ENCODE data around the gene RBMS3.
"Not testable (repeated sequence)": the region's sequence is repeated elsewhere in the genome, so short reads cannot be mapped to it uniquely, and the experiment has no call there.

The RBMS3 gene

GRCh38 chr3:29618395-29619282, 337.8 kb downstream of the RBMS3 start:
- no peak for DNase-seq (ENCODE audit: low read depth in 2 of 2)

GRCh38 chr3:29619676-29620075, 338.8 kb downstream of the RBMS3 start:
- DNase-seq (ENCODE audit: low read depth in 2 of 2), result no peak

- DNase-seq (ENCODE audit: low read depth in 2 of 2), result no peak
Measured at GRCh38 chr3:29627136-29628117, 346.6 kb downstream of the RBMS3 start.

GRCh38 chr3:29628795-29629194, 347.9 kb downstream of the RBMS3 start:
- no peak for DNase-seq (ENCODE audit: low read depth in 2 of 2)

GRCh38 chr3:29635888-29636287, 355.0 kb downstream of the RBMS3 start:
- no peak for DNase-seq (ENCODE audit: low read depth in 2 of 2)

GRCh38 chr3:29637068-29637467, 356.2 kb downstream of the RBMS3 start:
- no peak for DNase-seq (ENCODE audit: low read depth in 2 of 2)

- no peak for DNase-seq (ENCODE audit: low read depth in 2 of 2)
Measured at GRCh38 chr3:29639578-29640290, 358.9 kb downstream of the RBMS3 start.

- DNase-seq (ENCODE audit: low read depth in 2 of 2), result no peak
Measured at GRCh38 chr3:29642393-29643033, 361.6 kb downstream of the RBMS3 start.

GRCh38 chr3:29643034-29643425, 362.2 kb downstream of the RBMS3 start:
- no peak for DNase-seq (ENCODE audit: low read depth in 2 of 2)

GRCh38 chr3:29644261-29644660, 363.4 kb downstream of the RBMS3 start:
- DNase-seq (ENCODE audit: low read depth in 2 of 2), result no peak

- DNase-seq (ENCODE audit: low read depth in 2 of 2), result no peak
Measured at GRCh38 chr3:29644956-29645636, 364.2 kb downstream of the RBMS3 start.

- DNase-seq (ENCODE audit: low read depth in 2 of 2), result no peak
Measured at GRCh38 chr3:29646043-29646442, 365.2 kb downstream of the RBMS3 start.

GRCh38 chr3:29649815-29650547, 369.1 kb downstream of the RBMS3 start:
- no peak for DNase-seq (ENCODE audit: low read depth in 2 of 2)

- DNase-seq (ENCODE audit: low read depth in 2 of 2), result no peak
Measured at GRCh38 chr3:29653680-29654079, 372.8 kb downstream of the RBMS3 start.

GRCh38 chr3:29655015-29655747, 374.3 kb downstream of the RBMS3 start:
- no peak for DNase-seq (ENCODE audit: low read depth in 2 of 2)

- DNase-seq (ENCODE audit: low read depth in 2 of 2), result no peak
Measured at GRCh38 chr3:29665688-29666087, 384.8 kb downstream of the RBMS3 start.

GRCh38 chr3:29668233-29668632, 387.4 kb downstream of the RBMS3 start:
- no peak for DNase-seq (ENCODE audit: low read depth in 2 of 2)

- no peak for DNase-seq (ENCODE audit: low read depth in 2 of 2)
Measured at GRCh38 chr3:29668728-29669127, 387.9 kb downstream of the RBMS3 start.

- not testable (repeated sequence) for DNase-seq (ENCODE audit: low read depth in 2 of 2)
Measured at GRCh38 chr3:29670476-29670875, 389.6 kb downstream of the RBMS3 start.

Measured in stimulated activated CD4-positive, alpha-beta T cell treated with anti-CD3 and anti-CD28 coated beads, Interleukin-12 subunit alpha, Interleukin-12 subunit beta, amount 100 ng/mL, for 24 hours (primary cell).